Measurements from ENCODE around the gene LPAR6.

LPAR6 gene

DNA sequence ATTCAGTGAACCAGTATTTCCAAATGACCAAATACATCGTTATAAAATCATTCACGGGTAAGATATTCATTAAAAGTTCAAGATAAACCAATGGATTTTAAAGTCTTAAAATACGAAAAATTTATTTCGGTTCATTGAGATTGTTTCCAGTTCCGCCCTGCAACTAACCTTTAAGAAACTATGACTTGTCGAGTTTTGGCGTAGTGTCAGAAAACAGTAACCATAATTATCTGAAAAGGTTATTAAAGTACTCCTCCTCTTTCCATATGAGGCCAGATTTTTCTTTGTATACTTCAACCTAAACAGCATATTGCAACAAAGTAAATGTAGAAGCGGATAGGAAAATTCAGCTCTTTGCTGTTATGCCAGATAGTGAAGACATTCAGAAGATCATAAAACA is 26.1 kb downstream of the LPAR6 start:
- TF ChIP-seq, protein P1, sequence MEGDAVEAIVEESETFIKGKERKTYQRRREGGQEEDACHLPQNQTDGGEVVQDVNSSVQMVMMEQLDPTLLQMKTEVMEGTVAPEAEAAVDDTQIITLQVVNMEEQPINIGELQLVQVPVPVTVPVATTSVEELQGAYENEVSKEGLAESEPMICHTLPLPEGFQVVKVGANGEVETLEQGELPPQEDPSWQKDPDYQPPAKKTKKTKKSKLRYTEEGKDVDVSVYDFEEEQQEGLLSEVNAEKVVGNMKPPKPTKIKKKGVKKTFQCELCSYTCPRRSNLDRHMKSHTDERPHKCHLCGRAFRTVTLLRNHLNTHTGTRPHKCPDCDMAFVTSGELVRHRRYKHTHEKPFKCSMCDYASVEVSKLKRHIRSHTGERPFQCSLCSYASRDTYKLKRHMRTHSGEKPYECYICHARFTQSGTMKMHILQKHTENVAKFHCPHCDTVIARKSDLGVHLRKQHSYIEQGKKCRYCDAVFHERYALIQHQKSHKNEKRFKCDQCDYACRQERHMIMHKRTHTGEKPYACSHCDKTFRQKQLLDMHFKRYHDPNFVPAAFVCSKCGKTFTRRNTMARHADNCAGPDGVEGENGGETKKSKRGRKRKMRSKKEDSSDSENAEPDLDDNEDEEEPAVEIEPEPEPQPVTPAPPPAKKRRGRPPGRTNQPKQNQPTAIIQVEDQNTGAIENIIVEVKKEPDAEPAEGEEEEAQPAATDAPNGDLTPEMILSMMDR (IDR thresholded peaks at IDR 0.05; ENCODE audit: control insufficient read depth, insufficient read depth, low read depth, low read length, missing control alignments), result no peak
- no peak for DNase-seq (ENCODE audit: low read depth)
- no peak overlapping the region for H3K4me3 ChIP-seq (ENCODE audit: control insufficient read depth, low read depth, low read length)

DNA sequence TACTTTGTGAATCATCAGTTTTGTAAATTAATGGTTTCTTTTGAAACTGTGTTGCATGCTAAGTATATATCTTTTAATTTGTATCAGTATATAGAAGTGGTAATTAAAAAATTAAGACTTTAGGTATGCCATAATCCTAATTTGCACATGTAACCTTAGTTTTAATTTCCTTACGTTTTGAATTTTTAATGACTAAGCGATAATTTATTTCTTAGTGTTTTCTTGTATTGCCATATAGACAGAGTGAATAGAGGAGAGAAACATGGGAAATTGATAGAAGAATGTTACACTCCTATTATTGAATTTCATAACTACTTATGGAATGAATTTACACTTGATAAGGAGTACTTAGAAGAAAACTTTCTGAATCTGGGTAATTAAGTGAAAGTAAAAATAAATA is 29.5 kb downstream of the LPAR6 start:
- DNase-seq (ENCODE audit: low read depth), result no peak
- H3K4me3 ChIP-seq (ENCODE audit: control insufficient read depth, low read depth, low read length), result no peak overlapping the region
- TF ChIP-seq, protein P1 (IDR thresholded peaks at IDR 0.05; ENCODE audit: control insufficient read depth, insufficient read depth, low read depth, low read length, missing control alignments), result no peak

DNA sequence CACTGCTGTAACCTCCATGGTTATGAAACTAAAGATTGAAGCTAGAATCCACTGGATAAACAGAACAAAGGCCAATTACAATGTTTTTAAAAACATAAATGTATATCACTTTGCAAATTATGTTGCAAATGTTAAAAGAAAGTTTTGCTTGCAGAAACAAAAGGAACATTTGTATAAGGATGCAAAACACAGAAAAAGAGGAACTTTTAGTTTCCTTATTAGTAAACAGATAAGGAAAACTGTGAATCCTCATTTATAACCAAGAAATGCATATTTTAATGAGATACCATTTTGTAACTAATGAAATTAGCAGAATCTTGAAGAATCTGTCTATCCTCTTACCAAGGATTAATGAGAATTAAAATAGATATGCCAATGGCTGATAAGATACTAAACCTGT is 32.3 kb downstream of the LPAR6 start:
- no peak overlapping the region for H3K4me3 ChIP-seq (ENCODE audit: control insufficient read depth, low read depth, low read length)
- TF ChIP-seq, protein P1 (IDR thresholded peaks at IDR 0.05; ENCODE audit: control insufficient read depth, insufficient read depth, low read depth, low read length, missing control alignments), result no peak
- DNase-seq (ENCODE audit: low read depth), result no peak

DNA sequence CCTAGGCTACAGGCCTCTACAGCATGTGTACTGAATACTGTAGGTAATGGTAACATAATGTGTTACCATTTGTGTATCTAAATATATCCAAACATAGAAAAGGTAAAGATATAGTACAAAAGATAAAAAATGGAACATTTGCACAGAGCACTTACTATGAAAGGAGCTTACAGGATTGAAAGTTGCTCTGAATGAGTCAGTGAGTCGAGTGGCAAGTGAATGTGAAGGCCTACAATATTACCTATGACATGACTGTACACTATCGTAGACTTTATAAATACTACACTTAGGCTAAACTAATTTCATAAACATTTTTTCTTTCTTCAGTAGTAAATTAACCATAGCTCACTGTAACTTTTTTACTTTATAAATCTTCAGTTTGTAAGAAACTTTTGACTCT is 35.1 kb downstream of the LPAR6 start:
- TF ChIP-seq, protein P1 (IDR thresholded peaks at IDR 0.05; ENCODE audit: control insufficient read depth, insufficient read depth, low read depth, low read length, missing control alignments), result no peak
- DNase-seq (ENCODE audit: low read depth), result no peak
- no peak overlapping the region for H3K4me3 ChIP-seq (ENCODE audit: control insufficient read depth, low read depth, low read length)

DNA sequence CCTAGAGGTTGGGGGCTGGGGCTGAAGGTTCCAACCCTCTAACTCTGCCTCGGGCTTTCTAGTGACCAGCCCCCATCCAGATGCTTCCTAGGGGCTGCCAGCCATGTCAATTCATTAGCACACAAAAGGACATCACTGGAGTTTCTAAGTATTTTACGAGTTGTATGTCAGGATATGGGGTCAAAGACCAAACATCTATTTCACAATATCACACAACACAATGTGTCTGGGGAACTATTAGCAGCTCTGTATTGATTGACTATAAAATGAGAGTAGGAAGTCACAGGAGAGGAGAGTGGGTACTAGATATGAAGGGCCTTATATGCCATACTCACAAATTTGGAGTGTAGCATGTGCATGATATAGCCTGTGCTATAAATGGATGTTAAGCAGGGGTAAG is 42.1 kb downstream of the LPAR6 start:
- no peak overlapping the region for H3K4me3 ChIP-seq (ENCODE audit: control insufficient read depth, low read depth, low read length)
- DNase-seq (ENCODE audit: low read depth), result no peak
- TF ChIP-seq, protein P1 (IDR thresholded peaks at IDR 0.05; ENCODE audit: control insufficient read depth, insufficient read depth, low read depth, low read length, missing control alignments), result no peak

DNA sequence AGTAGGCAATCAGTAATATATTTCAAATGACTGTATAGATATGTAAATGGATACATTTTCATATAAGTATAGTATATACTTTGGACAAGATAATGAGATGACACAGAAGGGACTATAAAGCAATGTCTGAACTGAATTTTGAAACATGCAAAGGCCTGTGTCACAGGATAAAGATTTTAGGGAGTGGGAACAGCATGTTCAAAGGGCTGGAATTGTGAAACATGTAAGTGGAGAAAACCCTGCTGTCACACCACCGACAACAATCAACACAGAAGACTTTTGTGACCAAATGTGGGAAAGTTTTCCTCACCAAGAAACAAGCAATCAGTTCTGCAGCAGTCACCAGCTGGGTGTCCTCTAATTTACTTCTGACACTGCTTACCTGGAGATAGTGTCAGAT is 42.9 kb downstream of the LPAR6 start:
- no peak for DNase-seq (ENCODE audit: low read depth)
- H3K4me3 ChIP-seq (ENCODE audit: control insufficient read depth, low read depth, low read length), result no peak overlapping the region
- TF ChIP-seq, protein P1 (IDR thresholded peaks at IDR 0.05; ENCODE audit: control insufficient read depth, insufficient read depth, low read depth, low read length, missing control alignments), result no peak

Measured in AG09309 (cell line).